NCI-H2171 (cell line): ENCODE data around the gene ARHGAP4.

Source experiments
- DNase-seq: peaks from one replicate; lab custom pipeline; 2025; lab: John Stamatoyannopoulos, UW

Gene ARHGAP4

GRCh38 chrX:153906126-153906917 is 19.7 kb downstream of the ARHGAP4 start:
- DNase-seq: no peak

GRCh38 chrX:153905481-153906095 is 20.5 kb downstream of the ARHGAP4 start:
- no peak for DNase-seq

DNA sequence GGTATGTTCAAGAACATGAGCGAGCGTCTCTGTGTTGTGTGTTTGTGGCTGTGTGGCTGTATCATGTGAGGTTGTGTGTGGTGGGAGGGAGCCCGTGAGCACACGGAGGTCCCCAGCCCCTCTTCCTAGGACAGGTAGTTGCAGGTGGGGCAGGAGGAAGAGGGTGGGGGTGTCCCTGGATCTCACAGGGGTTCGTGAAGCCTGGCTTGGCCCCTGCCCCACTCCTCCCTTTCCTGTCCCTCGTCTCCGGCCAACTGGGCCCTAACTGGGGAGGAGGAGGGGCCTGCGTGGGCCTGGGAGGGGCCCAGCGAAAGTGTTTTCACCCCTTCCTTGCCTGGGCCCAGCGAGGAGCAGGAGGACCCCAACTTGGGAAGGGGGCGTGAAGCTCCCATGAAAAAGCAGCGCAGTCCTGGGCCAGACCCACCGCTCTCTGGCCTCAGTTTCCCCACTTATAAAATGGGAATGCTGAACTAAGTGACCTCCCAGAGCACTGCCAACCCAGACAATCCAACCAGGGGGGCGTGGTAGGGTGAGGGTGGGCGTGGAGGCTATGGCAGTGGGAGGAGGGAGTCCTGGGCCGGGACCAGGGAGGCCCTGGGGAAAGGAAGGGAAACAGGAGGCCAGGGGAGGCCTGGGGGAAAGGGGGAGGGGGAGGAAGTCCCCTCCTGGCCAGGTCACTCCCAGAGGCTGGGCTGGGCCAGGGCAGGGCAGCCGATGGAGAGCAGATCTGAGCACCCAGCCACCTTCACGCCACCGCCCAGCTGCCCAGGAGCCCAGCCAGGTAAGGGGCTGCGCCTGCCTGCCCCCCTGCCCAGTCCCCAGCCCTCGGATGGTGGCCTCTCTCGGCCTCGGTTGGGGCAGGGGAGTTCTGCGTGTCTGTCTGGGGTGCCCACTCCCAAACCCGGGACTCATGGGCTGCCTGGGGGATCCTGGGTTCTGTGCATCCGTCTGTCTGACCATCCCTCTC is 21.8 kb downstream of the ARHGAP4 start, which contains the start of gene AVPR2:
Gene AVPR2 (plus strand): TSS at position 683 of the 967 bp plus-strand sequence. CDS start 473 bp downstream, outside the sequence.
- DNase-seq: no peak

DNA sequence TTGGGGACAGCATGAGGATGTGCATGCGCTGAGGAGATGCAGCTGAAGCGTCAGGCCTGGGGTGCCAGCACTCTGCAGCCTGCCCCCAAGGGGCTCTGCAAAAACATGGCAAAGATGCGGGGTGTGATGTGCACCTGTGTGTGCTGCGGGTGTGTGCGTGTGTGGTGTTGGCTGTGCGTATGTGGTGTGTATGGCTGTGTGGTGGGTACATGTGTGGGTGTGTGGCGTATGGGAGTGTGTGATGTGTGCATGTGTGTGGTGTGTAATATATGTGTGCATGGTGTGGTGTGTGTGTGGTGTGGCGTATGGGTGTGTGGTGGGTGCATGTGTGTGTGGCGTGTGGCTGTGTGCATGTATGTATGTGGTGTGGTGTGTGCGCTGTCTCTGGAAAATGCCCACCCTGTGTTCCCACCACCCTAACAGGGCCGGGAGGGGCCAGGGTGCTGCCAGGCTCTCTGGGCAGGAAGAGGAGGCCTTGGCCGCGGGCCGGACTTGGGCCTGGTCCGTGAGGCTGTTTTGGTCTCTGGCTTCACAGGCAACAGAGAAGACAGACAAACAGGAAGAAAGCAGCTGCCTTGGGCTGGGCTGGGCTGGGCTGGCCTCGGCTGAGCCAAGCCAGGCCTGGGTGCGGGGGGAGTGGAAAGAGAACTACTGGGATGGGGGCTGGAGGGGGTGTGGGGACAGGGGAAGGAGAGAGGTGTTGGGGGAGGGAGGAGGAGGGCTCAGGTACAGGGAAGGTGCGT is 22.7 kb downstream of the ARHGAP4 start:
- no peak for DNase-seq

DNA sequence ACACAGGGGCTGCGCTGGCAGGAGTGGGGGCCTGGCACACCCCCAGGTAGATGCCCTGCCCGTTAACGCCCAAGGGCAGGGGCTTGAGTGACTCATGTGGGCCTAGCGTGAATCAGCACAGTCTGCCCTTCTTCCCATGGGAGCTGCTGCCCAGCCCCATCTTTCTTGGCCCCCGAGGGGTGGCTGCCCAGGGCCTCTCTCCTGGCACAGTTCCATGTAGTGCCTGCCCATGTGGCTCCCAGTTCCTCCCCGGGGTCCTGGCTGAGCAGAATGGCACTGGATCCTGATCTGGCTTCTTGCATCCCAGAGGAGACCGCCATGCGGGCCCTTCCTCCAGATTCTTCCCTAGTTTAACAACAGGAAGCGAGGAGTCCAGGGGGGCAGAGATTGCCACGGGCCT is 23.7 kb downstream of the ARHGAP4 start:
- DNase-seq: no peak

GRCh38 chrX:153901753-153902140 is 24.3 kb downstream of the ARHGAP4 start:
- no peak for DNase-seq

DNA sequence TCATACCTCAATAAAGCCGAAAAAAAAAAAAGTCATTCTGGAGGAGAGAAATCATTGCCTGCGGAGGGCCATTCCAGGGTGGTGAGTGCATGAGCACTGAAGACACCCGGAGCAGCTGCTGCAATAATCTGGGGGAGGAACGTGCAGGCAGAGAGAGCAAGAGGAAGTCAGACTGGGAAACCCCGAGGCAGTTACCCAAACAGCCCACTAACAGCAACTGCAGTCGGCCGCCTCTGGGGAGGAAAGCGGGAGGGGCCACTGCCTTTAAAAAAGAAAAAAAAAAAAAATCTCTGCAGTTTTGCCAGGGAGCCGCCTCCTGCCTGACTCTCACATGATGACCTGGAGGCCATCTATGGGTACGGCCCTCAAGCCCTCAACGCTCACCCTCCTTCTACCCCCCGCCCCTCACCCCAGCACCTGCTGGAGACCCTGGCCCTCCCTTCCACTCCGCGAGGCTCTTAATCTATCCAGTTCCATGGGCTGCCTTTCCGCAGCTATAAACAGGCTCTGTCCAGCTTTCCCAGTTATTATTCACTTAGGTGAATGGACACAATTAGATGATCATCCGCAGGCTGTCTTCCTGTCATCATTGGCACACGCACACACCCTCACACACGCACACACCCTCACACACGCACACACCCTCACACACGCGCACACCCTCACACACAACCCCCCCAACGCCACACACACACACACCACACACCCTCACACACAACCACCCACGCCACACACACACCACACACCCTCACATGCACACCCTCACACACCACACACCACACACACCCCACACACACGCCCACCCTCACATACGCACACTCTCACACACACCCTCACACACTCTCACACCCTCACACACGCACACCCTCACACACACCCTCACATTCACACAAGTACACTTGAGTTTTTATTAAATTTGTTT is 25.0 kb downstream of the ARHGAP4 start:
- peak; percentile 63 for DNase-seq

DNA sequence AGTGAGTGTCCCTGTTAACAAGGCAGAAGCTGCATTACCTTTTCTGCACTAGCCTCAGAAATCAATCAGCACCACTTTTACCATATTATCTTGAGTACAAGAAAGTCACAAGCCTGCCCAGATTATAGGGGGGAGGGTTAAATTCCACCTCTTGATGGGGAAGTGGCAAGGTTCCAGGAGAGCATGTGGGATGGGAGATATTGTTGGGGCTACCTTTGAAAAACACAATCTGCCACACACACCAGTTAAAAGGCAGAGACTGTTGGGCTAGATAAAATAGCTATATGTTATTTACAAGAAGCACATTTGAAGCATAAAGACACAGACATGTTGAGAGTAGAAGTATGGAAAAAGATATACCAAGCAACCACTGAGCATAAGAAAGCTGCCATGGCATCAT is 28.2 kb downstream of the ARHGAP4 start:
- DNase-seq: peak; percentile 58

GRCh38 chrX:153889123-153889522 is 36.9 kb downstream of the ARHGAP4 start:
- DNase-seq: no peak

DNA sequence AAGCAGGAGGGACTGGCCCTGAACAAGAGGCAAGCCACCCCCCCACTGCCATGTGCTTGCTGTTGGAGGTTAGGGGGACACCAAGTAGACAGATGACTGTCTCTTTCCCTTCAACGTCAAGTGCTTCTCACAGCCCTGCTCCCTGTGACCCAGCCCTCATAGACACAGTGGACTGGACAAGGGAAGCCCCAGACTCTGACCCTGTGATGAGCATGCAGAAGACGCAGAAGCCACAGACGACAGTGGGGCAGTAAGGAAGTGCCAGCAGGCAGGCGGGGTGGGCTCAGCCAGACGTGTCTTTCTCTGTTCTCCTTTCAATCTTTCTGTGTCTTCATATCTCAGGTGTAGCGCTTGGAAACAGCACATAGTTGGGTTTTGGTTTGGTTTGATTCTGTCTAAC is 37.7 kb downstream of the ARHGAP4 start:
- no peak for DNase-seq

DNA sequence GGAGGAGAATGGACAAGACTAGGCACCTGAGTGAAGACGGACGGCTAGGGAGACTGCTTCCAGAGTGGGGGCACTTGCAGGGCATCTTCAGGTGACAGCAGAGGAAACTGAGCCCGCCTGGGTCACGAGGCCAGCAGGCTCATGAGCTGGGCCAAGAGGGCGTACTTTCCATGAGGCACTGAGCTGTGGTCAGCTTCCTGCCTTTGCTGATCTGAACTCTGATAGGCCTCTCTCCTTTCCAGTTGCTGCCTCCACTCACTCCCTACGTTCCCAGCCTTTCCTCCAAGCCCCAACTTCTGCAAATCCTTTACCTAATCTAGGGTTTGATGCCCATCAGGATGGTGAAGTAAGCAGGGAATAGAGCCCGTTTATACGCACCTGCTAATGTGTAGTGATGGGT is 38.7 kb downstream of the ARHGAP4 start:
- DNase-seq: no peak

GRCh38 chrX:153886915-153887314 is 39.1 kb downstream of the ARHGAP4 start:
- no peak for DNase-seq

GRCh38 chrX:153885968-153886903 is 39.8 kb downstream of the ARHGAP4 start, which contains the start of gene L1CAM:
Gene L1CAM (minus strand): TSS chrX:153886173. CDS start chrX:153875836, 10,337 bp downstream.
- no peak for DNase-seq

DNA sequence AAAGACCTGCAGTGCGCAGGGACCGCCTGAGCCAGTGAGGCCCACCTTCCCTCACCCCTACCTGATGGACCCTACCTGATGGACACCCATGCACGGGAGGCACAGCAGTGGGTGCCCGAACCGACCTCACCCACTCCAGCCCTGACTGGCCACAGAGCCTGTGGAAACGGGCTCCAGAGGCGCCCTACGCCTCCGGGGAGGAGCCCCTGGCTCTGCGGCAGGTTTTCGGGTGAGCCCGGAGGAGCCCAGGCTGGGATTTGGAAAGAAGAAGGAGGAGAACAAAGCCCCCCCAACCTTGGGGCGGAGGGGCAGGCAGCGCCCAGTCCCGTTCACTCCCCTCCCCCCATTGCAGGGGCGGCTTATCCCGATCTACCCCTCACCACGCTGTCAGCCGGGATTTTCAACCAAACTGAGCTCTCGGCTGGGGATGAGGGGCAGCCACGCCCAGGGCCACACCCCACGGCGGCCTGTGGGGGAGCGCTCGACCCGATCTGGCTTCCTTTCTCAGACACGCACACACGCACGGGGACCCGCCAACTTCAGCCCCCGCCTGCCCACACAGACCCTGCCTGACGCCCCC is 40.8 kb downstream of the ARHGAP4 start:
- DNase-seq: no peak

DNA sequence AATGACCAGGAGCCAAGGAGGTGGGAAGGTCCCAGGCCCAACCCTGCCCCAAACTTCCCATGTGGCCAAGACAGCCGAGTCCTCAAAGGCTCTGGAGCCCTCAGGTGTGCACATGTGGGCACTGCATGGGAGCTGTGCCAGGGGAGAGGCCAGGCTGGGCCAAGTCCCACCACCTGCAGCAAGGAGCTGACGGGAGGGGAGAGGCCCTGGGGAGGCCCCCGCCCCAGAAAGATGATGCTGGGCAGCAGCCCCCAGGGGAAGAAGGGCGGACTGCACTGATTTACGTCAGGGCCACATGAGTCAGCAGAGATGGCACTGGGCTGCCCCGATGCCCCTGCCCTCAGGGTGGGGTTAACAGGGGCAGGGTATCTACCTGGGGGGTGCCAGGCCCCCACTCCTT is 41.5 kb downstream of the ARHGAP4 start:
- peak; percentile 34 for DNase-seq

- no peak for DNase-seq
Measured at GRCh38 chrX:153884136-153884535, 41.9 kb downstream of the ARHGAP4 start.

GRCh38 chrX:153883163-153883843 is 42.8 kb downstream of the ARHGAP4 start:
- DNase-seq: no peak

DNA sequence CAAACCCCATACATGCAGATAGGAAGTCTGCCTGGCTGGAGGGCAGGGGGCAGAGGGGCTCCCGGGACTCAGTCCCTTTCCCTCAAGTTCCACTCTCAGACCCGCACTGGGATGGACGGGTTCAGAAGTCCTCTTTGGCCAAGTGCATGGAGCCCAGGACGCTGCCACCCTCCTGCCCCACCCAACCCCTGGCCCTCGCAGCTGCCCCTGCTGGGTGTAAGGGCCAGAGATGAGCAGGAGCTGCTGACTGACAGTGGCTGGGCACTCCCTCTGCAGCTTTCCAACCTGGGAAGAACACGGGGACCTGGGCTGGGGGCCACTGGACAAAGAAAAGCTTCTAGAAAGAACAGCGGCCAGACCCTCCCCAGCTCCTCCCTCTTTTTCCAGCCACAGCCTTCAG is 43.5 kb downstream of the ARHGAP4 start:
- no peak for DNase-seq
